ENCODE data around the gene BARX2.
"Not testable (repeated sequence)": the region's sequence is repeated elsewhere in the genome, so short reads cannot be mapped to it uniquely, and the experiment has no call there.

The BARX2 gene, protein sequence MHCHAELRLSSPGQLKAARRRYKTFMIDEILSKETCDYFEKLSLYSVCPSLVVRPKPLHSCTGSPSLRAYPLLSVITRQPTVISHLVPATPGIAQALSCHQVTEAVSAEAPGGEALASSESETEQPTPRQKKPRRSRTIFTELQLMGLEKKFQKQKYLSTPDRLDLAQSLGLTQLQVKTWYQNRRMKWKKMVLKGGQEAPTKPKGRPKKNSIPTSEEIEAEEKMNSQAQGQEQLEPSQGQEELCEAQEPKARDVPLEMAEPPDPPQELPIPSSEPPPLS

DNA sequence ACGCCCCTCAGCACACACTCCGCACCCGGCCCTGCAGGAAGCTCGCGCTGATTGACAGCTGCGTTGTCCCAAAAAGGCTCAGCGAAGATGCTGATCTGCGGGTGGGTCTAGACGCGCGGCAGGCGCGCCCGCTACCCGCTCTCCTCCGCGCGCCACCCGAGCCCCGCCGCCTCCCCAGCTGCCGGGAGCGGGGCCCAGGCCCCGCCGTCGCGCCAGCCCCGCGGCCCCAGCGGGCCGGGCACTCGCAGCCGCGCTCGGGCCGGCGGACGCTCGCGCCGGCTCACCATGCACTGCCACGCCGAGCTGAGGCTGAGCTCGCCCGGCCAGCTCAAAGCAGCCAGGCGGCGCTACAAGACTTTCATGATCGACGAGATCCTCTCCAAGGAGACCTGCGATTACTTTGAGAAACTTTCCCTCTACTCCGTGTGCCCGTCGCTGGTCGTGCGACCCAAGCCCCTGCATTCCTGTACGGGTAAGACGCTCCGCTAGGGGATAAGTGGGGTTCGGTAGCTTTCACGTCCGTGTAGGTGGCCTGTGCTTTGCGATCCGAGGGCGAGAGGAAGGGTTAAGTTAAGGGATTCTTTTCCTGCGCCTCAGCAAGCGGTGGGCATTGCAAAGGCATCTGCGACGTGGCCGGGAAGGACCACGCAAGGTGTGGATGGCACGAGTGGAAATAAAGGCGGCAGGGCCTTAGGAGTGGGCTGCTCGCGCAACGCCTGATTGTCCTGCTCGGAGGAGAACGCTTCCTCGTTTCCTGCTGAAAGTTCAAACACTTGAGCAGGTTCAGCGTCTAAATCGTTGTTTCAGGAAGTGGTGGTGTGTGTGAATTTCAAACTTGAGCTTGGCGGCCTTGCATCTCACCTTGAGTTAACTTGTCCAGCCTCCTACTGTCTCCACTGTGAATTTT is at the start of gene BARX2:
Gene BARX2 (plus strand): TSS at position 98 of the 907 bp plus-strand sequence. CDS start 188 bp downstream, at position 286.
- H3K9me3 ChIP-seq (ENCODE audit: low read length), result no peaks in the 10 kb centered on the region
- H2AFZ ChIP-seq (ENCODE audit: low read depth, low read length), result no peak within 1 kb of the TSS
- H3K36me3 ChIP-seq (ENCODE audit: insufficient read depth, low read length), result no peaks in the 10 kb centered on the region
- peaks cover 5% of the 10 kb centered on the region for H3K4me1 ChIP-seq (ENCODE audit: insufficient read depth, low read length)
- H3K27me3 ChIP-seq (ENCODE audit: insufficient read depth, low read length), result peaks cover 80% of the 10 kb centered on the region
- peak within 1 kb of the TSS; percentile 14 for H3K4me3 ChIP-seq (ENCODE audit: low read length)

DNA sequence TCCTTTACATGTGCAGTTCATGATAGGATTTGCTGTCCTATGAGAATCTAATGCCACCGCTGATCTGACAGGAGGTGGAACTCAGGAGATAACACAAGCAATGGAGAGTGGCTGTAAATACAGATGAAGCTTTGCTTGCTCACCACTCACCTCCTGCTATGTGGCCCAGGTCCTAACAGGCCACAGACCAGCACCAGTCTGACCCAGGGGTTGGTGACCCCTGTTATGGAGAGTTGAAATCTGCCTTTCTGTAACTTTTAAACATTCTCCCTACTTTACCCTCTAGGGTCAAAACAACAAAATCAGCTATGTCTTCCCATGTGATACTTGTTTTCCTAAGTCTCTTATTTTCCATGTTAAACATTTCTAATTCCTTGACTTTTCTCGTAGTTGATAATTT is 48.7 kb upstream of the BARX2 start:
- Histone ChIP-seq H3K27me3 (ENCODE audit: insufficient read depth, low read length) (no peaks in the 10 kb centered on the region), H2AFZ (ENCODE audit: low read depth, low read length) (no peak overlapping the region), H3K9me3 (ENCODE audit: low read length) (no peaks in the 10 kb centered on the region), H3K36me3 (ENCODE audit: insufficient read depth, low read length) (no peaks in the 10 kb centered on the region), H3K4me1 (ENCODE audit: insufficient read depth, low read length) (peaks cover 12% of the 10 kb centered on the region), H3K4me3 (ENCODE audit: low read length) (no peak overlapping the region)

DNA sequence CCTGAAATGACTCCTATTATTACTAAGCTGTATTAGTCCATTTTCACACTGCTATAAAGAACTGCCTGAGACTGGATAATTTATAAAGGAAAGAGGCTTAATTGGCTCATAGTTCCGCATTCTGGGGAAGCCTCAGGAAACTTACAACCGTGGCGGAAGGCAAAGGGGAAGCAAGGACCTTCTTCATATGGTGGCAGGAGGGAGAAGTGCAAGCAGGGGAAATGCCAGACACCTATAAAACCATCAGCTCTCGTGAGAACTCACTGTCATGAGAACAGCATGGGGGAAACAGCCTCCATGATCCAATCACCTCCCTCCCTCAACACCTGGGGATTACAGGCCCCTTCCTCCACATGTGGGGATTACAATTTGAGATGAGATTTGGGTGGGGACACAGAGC is 47.9 kb upstream of the BARX2 start:
- H3K4me3 ChIP-seq (ENCODE audit: low read length); H3K27me3 ChIP-seq (ENCODE audit: insufficient read depth, low read length); H2AFZ ChIP-seq (ENCODE audit: low read depth, low read length); H3K36me3 ChIP-seq (ENCODE audit: insufficient read depth, low read length); H3K9me3 ChIP-seq (ENCODE audit: low read length): not testable (repeated sequence)
- peaks cover 14% of the 10 kb centered on the region for H3K4me1 ChIP-seq (ENCODE audit: insufficient read depth, low read length)

DNA sequence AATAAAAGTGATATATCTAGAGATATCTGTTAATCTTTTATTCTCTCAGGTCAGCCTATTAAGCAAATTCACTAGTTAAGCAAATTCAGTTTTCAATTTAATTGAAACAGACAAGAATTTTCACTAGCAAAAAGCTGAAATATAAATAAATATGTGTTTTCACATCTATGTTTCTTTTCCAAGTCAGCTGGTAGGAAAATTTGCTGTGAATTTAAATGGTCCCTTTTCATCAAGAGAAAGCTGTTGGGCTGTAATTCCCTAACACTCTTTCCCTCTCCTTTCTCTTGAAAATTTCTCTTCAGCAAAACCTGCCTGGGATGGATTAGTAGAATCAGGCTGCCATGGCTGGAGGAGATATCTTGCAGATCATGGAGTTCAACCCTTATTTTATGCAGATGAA is 46.9 kb upstream of the BARX2 start:
- Histone ChIP-seq H3K27me3 (ENCODE audit: insufficient read depth, low read length) (no peaks in the 10 kb centered on the region), H3K36me3 (ENCODE audit: insufficient read depth, low read length) (no peaks in the 10 kb centered on the region), H3K4me1 (ENCODE audit: insufficient read depth, low read length) (peaks cover 14% of the 10 kb centered on the region), H2AFZ (ENCODE audit: low read depth, low read length) (no peak overlapping the region), H3K9me3 (ENCODE audit: low read length) (no peaks in the 10 kb centered on the region), H3K4me3 (ENCODE audit: low read length) (no peak overlapping the region)

DNA sequence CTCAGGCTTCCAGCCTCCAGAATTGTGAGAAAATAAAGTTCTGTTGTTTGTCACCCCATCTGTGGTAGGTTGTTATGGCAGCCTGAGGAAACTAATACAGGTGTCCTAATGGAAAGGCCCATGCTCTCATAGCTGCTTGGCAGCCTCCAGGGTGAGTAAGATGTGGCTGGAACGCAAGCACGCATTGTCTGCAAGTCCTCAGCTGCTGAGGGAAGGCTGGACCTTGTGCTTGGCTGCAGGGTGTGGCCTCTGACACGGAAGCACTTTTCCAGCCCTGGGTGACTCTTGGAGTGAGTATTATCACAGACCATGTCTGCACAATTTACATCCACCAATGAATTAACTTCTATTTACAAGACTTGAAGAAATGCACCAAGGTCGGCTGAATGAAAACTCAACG is 44.4 kb upstream of the BARX2 start:
- Histone ChIP-seq H3K36me3 (ENCODE audit: insufficient read depth, low read length) (no peaks in the 10 kb centered on the region), H3K9me3 (ENCODE audit: low read length) (no peaks in the 10 kb centered on the region), H3K27me3 (ENCODE audit: insufficient read depth, low read length) (no peaks in the 10 kb centered on the region), H3K4me1 (ENCODE audit: insufficient read depth, low read length) (peaks cover 2% of the 10 kb centered on the region), H3K4me3 (ENCODE audit: low read length) (no peak overlapping the region), H2AFZ (ENCODE audit: low read depth, low read length) (no peak overlapping the region)

DNA sequence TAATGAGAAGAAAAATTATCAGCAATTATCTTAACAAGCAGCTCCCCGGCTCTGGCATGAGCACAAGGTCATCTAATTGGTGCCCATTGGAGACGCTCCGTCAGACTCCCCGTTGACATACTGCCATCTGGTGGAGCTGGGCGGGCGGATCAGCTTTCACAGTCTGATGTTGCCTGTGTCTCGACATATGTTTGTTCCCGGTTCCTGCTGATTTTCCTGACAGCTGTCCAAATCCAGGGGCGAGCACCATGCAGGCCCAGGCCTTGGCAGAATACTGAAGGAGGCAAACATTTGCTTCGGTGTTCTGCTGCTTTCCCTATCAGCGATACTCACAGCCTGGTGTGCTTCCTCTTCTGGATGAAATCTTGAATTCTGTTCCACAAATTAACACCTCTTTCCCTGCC is 43.8 kb upstream of the BARX2 start:
- Histone ChIP-seq H3K27me3 (ENCODE audit: insufficient read depth, low read length) (no peaks in the 10 kb centered on the region), H3K36me3 (ENCODE audit: insufficient read depth, low read length) (no peaks in the 10 kb centered on the region), H3K4me3 (ENCODE audit: low read length) (no peak overlapping the region), H2AFZ (ENCODE audit: low read depth, low read length) (peak overlapping the region; percentile 67), H3K9me3 (ENCODE audit: low read length) (no peaks in the 10 kb centered on the region), H3K4me1 (ENCODE audit: insufficient read depth, low read length) (peaks cover 2% of the 10 kb centered on the region)

DNA sequence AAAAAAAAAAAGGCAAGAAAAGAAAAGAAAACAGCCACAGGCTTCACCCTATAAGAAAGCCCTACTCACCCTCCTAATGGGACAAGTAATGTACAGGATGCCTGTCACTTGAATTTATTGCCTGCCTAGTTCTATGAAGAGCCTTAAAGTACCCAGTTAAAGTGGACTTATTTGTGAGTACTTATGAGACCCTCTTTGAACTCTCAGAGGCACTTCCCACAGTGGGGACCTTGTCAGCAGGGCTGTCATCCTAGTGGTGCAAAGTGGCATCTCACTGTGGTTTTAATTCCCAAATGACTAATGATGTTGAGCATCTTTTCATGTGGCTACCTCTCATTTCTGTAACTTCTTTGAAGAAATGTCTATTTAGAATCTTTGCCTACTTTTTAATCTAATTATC is 41.8 kb upstream of the BARX2 start:
- Histone ChIP-seq H3K36me3 (ENCODE audit: insufficient read depth, low read length) (no peaks in the 10 kb centered on the region), H3K4me3 (ENCODE audit: low read length) (no peak overlapping the region), H3K9me3 (ENCODE audit: low read length) (no peaks in the 10 kb centered on the region), H3K4me1 (ENCODE audit: insufficient read depth, low read length) (peaks cover 2% of the 10 kb centered on the region), H2AFZ (ENCODE audit: low read depth, low read length) (no peak overlapping the region), H3K27me3 (ENCODE audit: insufficient read depth, low read length) (no peaks in the 10 kb centered on the region)

DNA sequence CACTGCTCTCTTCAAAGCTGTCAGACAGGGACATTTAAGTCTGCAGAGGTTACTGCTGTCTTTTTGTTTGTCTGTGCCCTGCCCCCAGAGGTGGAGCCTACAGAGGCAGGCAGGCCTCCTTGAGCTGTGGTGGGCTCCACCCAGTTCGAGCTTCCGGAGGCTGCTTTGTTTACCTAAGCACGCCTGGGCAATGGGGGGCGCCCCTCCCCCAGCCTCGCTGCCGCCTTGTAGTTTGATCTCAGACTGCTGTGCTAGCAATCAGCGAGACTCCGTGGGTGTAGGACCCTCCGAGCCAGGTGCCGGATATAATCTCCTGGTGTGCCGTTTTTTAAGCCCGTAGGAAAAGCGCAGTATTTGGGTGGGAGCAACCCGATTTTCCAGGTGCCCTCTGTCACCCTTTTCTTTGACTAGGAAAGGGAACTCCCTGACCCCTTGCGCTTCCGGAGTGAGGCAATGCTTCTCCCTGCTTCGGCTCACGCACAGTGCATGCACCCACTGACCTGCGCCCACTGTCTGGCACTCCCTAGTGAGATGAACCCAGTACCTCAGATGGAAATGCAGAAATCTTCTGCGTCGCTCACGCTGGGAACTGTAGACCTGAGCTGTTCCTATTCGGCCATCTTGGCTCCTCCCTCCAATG is 31.2 kb upstream of the BARX2 start:
- H3K4me3 ChIP-seq (ENCODE audit: low read length), result peak overlapping the region; percentile 18
- not testable (repeated sequence) for H3K27me3 ChIP-seq (ENCODE audit: insufficient read depth, low read length); H3K9me3 ChIP-seq (ENCODE audit: low read length); H3K36me3 ChIP-seq (ENCODE audit: insufficient read depth, low read length); H2AFZ ChIP-seq (ENCODE audit: low read depth, low read length); H3K4me1 ChIP-seq (ENCODE audit: insufficient read depth, low read length)

DNA sequence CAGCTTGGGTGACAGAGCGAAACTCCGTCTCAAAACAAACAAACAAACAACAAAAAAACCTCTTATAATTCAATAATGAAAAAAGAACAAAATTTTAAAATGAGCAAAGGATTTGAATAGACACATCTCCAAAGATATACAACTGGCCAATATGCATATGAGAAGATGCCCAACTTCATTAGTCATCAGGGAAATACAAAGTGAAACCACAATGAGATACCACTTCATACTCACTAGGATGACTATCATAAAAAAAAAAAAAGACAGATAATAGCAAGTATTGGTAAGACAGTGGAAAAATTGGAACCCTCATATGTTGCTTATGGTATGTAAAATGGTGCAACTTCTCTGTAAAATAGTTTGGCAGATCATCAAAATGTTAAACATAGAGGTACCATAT is 28.7 kb upstream of the BARX2 start:
- Histone ChIP-seq H3K9me3 (ENCODE audit: low read length) (no peaks in the 10 kb centered on the region), H3K27me3 (ENCODE audit: insufficient read depth, low read length) (no peaks in the 10 kb centered on the region), H3K4me1 (ENCODE audit: insufficient read depth, low read length) (no peaks in the 10 kb centered on the region), H2AFZ (ENCODE audit: low read depth, low read length) (no peak overlapping the region), H3K36me3 (ENCODE audit: insufficient read depth, low read length) (no peaks in the 10 kb centered on the region), H3K4me3 (ENCODE audit: low read length) (no peak overlapping the region)

DNA sequence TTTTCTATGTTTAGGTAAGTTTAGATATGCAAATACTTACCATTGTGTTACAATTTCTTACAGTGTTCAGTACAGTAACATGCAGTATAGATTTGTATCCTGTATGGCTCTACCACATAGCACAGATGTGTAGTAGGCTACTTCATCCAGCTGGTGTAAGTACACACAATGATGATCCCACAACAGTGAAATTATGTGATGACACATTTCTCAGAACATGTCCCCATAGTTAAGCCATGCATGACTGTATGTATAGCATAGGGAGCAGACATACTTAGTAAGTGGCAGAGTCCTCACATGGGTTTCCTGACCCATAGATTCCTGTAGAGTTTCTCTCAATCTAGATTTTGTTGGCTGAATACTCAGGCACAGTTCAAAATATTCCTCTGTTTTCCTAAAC is 26.8 kb upstream of the BARX2 start:
- Histone ChIP-seq H3K9me3 (ENCODE audit: low read length) (no peaks in the 10 kb centered on the region), H3K36me3 (ENCODE audit: insufficient read depth, low read length) (no peaks in the 10 kb centered on the region), H2AFZ (ENCODE audit: low read depth, low read length) (no peak overlapping the region), H3K4me3 (ENCODE audit: low read length) (no peak overlapping the region), H3K27me3 (ENCODE audit: insufficient read depth, low read length) (no peaks in the 10 kb centered on the region), H3K4me1 (ENCODE audit: insufficient read depth, low read length) (no peaks in the 10 kb centered on the region)

DNA sequence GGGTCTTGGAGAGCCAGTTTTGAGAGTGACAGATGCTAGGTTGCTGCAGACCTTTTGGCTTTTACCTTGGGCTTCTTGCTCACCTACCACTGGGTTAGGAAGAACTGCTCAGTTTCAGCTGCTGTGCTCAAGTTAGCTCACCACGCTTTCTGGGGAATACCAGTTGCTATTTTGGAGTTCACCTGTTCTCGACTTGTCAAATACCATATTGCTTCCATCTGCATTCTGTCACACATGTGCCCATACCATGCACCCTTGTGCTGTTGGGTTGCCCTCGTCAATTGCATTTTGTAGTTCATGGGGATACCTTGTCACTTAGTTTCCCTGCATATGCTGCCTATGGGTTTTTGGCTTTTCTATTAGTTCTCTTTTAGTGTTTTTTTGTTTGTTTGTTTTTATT is 23.0 kb upstream of the BARX2 start:
- no peaks in the 10 kb centered on the region for H3K36me3 ChIP-seq (ENCODE audit: insufficient read depth, low read length)
- no peak overlapping the region for H3K4me3 ChIP-seq (ENCODE audit: low read length)
- no peak overlapping the region for H2AFZ ChIP-seq (ENCODE audit: low read depth, low read length)
- H3K9me3 ChIP-seq (ENCODE audit: low read length), result no peaks in the 10 kb centered on the region
- peaks cover 5% of the 10 kb centered on the region for H3K27me3 ChIP-seq (ENCODE audit: insufficient read depth, low read length)
- H3K4me1 ChIP-seq (ENCODE audit: insufficient read depth, low read length), result no peaks in the 10 kb centered on the region

DNA sequence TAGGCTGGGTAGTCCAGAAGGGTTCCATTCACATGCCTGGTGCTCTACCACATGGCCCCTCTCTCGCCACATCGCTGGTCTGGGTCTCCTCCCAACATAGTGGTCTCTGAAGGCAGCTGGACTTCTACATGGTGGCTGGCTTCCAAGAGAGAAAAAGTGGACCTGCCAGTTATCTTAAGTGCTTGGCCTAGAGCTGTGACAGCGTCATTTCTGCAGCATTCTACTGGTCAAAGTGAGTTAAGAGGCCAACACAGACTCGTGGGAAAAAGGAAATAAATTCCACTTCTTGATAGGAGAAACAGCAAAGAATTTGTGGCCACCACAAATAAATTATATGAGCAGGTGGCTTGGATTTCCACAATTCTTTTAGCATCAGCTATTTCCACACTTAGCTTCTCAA is 21.0 kb upstream of the BARX2 start:
- H3K27me3 ChIP-seq (ENCODE audit: insufficient read depth, low read length), result peaks cover 5% of the 10 kb centered on the region
- H3K4me3 ChIP-seq (ENCODE audit: low read length), result no peak overlapping the region
- H2AFZ ChIP-seq (ENCODE audit: low read depth, low read length), result no peak overlapping the region
- H3K4me1 ChIP-seq (ENCODE audit: insufficient read depth, low read length), result no peaks in the 10 kb centered on the region
- H3K9me3 ChIP-seq (ENCODE audit: low read length), result no peaks in the 10 kb centered on the region
- no peaks in the 10 kb centered on the region for H3K36me3 ChIP-seq (ENCODE audit: insufficient read depth, low read length)

DNA sequence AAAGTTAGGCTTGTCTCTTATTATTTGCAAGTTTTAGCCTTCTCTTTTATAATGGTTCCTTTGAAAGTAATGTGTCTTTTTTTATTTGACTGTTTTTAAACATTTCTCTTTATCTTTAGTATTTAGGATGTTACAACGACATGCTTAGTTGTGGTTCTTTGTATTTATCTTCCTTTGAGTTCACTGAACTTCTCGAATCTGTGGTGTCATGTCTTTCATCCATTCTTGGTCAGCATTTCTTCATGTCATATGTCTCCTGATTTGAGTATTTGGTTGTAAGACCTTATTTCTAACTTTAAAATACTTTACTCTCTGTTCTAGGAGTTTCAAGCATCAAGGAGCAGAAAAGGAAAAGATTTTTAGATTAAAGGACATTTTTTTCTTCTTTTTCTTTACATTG is 15.9 kb upstream of the BARX2 start:
- Histone ChIP-seq H3K9me3 (ENCODE audit: low read length) (no peaks in the 10 kb centered on the region), H3K4me3 (ENCODE audit: low read length) (no peak overlapping the region), H3K36me3 (ENCODE audit: insufficient read depth, low read length) (no peaks in the 10 kb centered on the region)

More for the DNA sequence above, 15.9 kb upstream of the BARX2 start:
- Histone ChIP-seq H3K27me3 (ENCODE audit: insufficient read depth, low read length) (no peaks in the 10 kb centered on the region), H3K4me1 (ENCODE audit: insufficient read depth, low read length) (no peaks in the 10 kb centered on the region), H2AFZ (ENCODE audit: low read depth, low read length) (no peak overlapping the region)

Measured in neuron (in vitro differentiated cells).